Uterus (tissue), 2 donors: ENCODE measurements around the gene CDKAL1.

Experiments
- CTCF ChIP-seq, 4 experiments: fragments of 200-600 bp in 2 of 4; fragments of 450-650 bp in 2 of 4; sonication (generic) in 2 of 4; IDR thresholded peaks; one replicate each; pipeline ENCODE4 v1.5.1; 2016 to 2019; ENCODE audit warnings: antibody characterized with exemption in 4 of 4, mild to moderate bottlenecking in 2 of 4, moderate library complexity in 1 of 4
- POLR2A ChIP-seq, 2 donors: fragments of 450-650 bp; IDR thresholded peaks; one replicate each; pipeline ENCODE4 v1.6.1; 2016; ENCODE audit warnings: antibody characterized with exemption in 2 of 2, mild to moderate bottlenecking in 1 of 2, moderate library complexity in 1 of 2

- TF ChIP-seq CTCF (IDR thresholded peaks at IDR 0.05) (no peak), POLR2A (IDR thresholded peaks at IDR 0.05) (no peak)
These were observed 724.4 kb downstream of the CDKAL1 start for GRCh38 chr6:21258665-21259064.
